Fibroblast of pulmonary artery (primary cell): ENCODE data around the gene SPINK6.

Experiments
- DNase-seq: peaks from one replicate; pipeline ENCODE4 v3.0.0-alpha.2; 2010; ENCODE audit warnings: low read depth
- H3K4me3 ChIP-seq: replicated peaks from 2 replicates; pipeline ENCODE4 v1.5.1; 2011; ENCODE audit warnings: low read depth, mild to moderate bottlenecking, control low read depth, low read length, moderate library complexity
- CTCF ChIP-seq: IDR thresholded peaks from 2 replicates; pipeline ENCODE4 v1.5.1; 2011; ENCODE audit warnings: mild to moderate bottlenecking, control low read depth, low read length, inconsistent platforms; ENCODE audit errors: missing control alignments

Gene SPINK6

GRCh38 chr5:148201151-148201550 lies 1.7 kb upstream of the SPINK6 start:
- TF ChIP-seq CTCF = no peak
- no peak overlapping the region for H3K4me3 ChIP-seq
- DNase-seq = no peak

- TF ChIP-seq CTCF = no peak
- no peak overlapping the region for H3K4me3 ChIP-seq
- DNase-seq = no peak
These were observed 2.4 kb downstream of the SPINK6 start for GRCh38 chr5:148205044-148205806.

DNA sequence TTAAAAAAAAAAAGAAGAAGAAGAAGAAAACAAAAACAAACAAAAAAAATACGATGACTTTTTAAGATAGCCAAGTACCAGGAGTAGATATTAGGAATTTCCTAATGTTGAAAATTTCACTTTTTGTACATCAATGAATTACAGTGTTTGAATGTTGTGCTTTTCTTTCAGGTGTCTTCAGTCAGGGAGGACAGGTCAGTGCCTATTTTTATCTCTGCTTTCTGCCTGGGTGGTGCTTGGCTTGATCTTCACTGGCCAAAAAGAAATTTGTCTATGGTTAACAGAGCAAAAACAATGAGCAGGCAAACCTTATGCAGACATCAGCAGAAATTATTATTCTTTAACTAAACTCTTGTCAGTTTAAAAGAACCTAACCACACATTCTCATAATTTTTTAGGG lies 3.0 kb downstream of the SPINK6 start:
- DNase-seq = no peak
- no peak overlapping the region for H3K4me3 ChIP-seq
- no peak for TF ChIP-seq CTCF

DNA sequence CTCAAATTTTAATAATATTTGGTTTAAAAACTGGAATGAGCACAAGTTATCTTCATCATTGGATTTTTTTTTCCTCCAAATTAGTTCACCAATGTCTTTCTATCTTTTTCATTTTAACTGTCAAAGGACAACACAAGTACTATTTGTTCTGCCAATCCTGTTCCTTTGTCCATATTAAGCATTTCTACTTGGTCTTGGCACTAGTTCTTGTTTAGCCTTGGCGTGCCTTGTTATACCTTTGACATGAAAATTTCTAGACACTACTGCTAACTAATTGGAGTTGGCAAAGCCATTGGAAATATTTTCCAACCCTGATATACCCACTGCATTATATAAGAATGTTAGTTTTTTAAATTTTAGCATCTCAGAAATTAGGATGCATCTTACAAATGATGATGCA lies 3.8 kb downstream of the SPINK6 start:
- no peak for TF ChIP-seq CTCF
- no peak for DNase-seq
- no peak overlapping the region for H3K4me3 ChIP-seq

DNA sequence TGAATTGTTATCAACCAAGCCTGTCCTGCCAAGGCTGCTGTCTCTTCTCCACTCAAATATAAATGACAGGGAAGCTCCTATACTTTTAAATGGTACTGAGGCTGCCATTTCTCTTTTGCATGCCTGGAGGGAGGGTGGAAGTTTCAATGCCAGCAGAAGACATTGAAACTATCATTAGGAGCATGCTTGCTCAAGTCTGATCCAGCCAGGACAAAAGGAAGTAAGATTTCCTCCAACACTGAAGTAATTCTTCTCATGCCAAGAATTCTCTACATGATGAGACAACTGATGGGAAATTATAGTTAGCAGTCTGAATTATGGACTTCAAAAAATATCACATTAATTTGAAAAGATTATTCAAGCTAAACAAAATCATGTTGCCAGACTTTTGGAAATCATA lies 5.4 kb downstream of the SPINK6 start:
- no peak for TF ChIP-seq CTCF

GRCh38 chr5:148209151-148209770 lies 6.4 kb downstream of the SPINK6 start:
- TF ChIP-seq CTCF = no peak
- DNase-seq = no peak
- no peak overlapping the region for H3K4me3 ChIP-seq

More for the DNA sequence above, 5.4 kb downstream of the SPINK6 start:
- no peak for DNase-seq
- no peak overlapping the region for H3K4me3 ChIP-seq

DNA sequence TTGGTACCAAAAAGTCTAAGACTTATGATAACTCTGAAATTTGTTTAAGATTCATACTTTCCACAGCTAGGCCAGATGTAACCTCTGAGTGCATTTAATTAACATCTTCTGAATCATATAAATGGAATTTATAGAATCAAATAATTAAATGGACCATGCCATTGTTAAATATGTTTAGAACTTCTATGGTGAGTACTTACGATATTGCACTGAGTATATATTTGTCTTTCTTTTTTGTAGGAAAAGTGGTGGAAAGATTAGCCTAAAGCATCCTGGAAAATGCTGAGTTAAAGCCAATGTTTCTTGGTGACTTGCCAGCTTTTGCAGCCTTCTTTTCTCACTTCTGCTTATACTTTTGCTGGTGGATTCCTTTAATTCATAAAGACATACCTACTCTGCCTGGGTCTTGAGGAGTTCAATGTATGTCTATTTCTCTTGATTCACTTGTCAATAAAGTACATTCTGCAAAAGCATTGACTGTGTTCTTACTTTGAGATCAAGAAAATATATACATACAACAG lies 11.9 kb downstream of the SPINK6 start:
- H3K4me3 ChIP-seq = no peak overlapping the region
- no peak for DNase-seq
- TF ChIP-seq CTCF = no peak
